AG04450 (cell line): ENCODE data around the gene KRT75. TPM values are rescaled to one million over a fixed set of nuclear protein-coding genes. Genes with fewer than 3 reads are reported as not detected.

ENCODE experiments used
- CTCF ChIA-PET: fragments of 300-600, 350-600 bp; formaldehyde crosslinking; extraction: SDS; loops from one replicate; lab custom pipeline; 2022; ENCODE audit warnings: antibody characterized with exemption, inconsistent platforms; lab: Charles Lee
- POLR2A ChIA-PET: fragments of 350-600 bp; formaldehyde crosslinking; extraction: SDS; loops from one replicate; lab custom pipeline; 2021; ENCODE audit warnings: antibody characterized with exemption, inconsistent platforms; lab: Yijun Ruan, JAX
- DNase-seq: peaks from one replicate; pipeline ENCODE4 v3.0.0-alpha.2; 2011; ENCODE audit warnings: low read depth, low spot score
- H3K27ac ChIP-seq: one replicate; pipeline ENCODE4 v1.5.1; 2012; ENCODE audit warnings: low read depth, low read length, control low read depth
- H3K27me3 ChIP-seq: one replicate; pipeline ENCODE4 v1.6.0; 2012; ENCODE audit warnings: low read length; ENCODE audit not compliant: control insufficient read depth, insufficient read depth
- H3K4me3 ChIP-seq: 2 replicates; pipeline ENCODE4 v1.5.1; 2011; ENCODE audit warnings: mild to moderate bottlenecking, low read depth, low read length, control low read depth
- H3K9me3 ChIP-seq: 2 replicates; pipeline ENCODE4 v1.5.1; 2012; ENCODE audit warnings: low read length; ENCODE audit not compliant: control insufficient read depth, insufficient read depth
- CTCF ChIP-seq: IDR thresholded peaks from 2 replicates; pipeline ENCODE4 v1.5.1; 2011; ENCODE audit warnings: low read depth, low read length, control low read depth, inconsistent platforms
- polyA plus RNA-seq: library from polyadenylated mRNA; depleted of rRNA; stranded (reverse); fragments of >200 nt; gene quantifications from 2 replicates; pipeline ENCODE4 v1.2.3, GENCODE V29; 2011

KRT75 gene
- polyA plus RNA-seq, 1 experiment, result not detected

GRCh38 chr12:52383331-52383730 is 50.8 kb downstream of the KRT75 start:
- DNase-seq, result no peak
- CTCF ChIA-PET, result interaction anchor here (3.6 to 5.5 kb wide), 2 partner anchors 11 to 496 kb away, joined by 11 to 29 read pairs; no protein-coding TSS in a partner anchor

GRCh38 chr12:52382854-52383253 is 51.3 kb downstream of the KRT75 start:
- H3K27me3 ChIP-seq, result peaks cover 38% of the 10 kb centered on the region

More at GRCh38 chr12:52383331-52383730, 50.8 kb downstream of the KRT75 start:
- H3K27me3 ChIP-seq, result peaks cover 42% of the 10 kb centered on the region
- no peak for TF ChIP-seq CTCF
- H3K9me3 ChIP-seq, result no peaks in the 10 kb centered on the region
- no peak overlapping the region for H3K4me3 ChIP-seq
- POLR2A ChIA-PET, result no interaction called here
- no peak overlapping the region for H3K27ac ChIP-seq

GRCh38 chr12:52381206-52381605 is 53.0 kb downstream of the KRT75 start:
- H3K9me3 ChIP-seq, result no peaks in the 10 kb centered on the region
- ChIA-PET CTCF (interaction anchor here (0.7 to 5.5 kb wide), 6 partner anchors 9 to 499 kb away, joined by 3 to 29 read pairs (median 7); no protein-coding TSS in a partner anchor), POLR2A (no interaction called here)
- peaks cover 41% of the 10 kb centered on the region for H3K27me3 ChIP-seq
- no peak for DNase-seq
- no peak overlapping the region for H3K4me3 ChIP-seq
- no peak overlapping the region for H3K27ac ChIP-seq
- TF ChIP-seq CTCF, result no peak

More at GRCh38 chr12:52382854-52383253, 51.3 kb downstream of the KRT75 start:
- DNase-seq, result no peak
- no peak for TF ChIP-seq CTCF
- ChIA-PET POLR2A (no interaction called here), CTCF (interaction anchor here (1.3 to 5.5 kb wide), 3 partner anchors 11 to 497 kb away, joined by 3 to 29 read pairs (median 11); no protein-coding TSS in a partner anchor)
- Histone ChIP-seq H3K27ac (no peak overlapping the region), H3K4me3 (no peak overlapping the region), H3K9me3 (no peaks in the 10 kb centered on the region)

- Histone ChIP-seq H3K9me3 (no peaks in the 10 kb centered on the region), H3K27me3 (peaks cover 39% of the 10 kb centered on the region), H3K27ac (no peak overlapping the region), H3K4me3 (no peak overlapping the region)
- no peak for DNase-seq
- peak; percentile 55 for TF ChIP-seq CTCF
- POLR2A ChIA-PET, result no interaction called here
- CTCF ChIA-PET, result interaction anchor here (0.7 to 5.5 kb wide), 6 partner anchors 8 to 500 kb away, joined by 3 to 29 read pairs (median 4); no protein-coding TSS in a partner anchor
Measured at GRCh38 chr12:52380271-52380694, 53.9 kb downstream of the KRT75 start.

- peaks cover 35% of the 10 kb centered on the region for H3K27me3 ChIP-seq
- ChIA-PET POLR2A (no interaction called here), CTCF (interaction anchor here (0.9 to 5.5 kb wide), 4 partner anchors 8 to 501 kb away, joined by 3 to 29 read pairs (median 10); no protein-coding TSS in a partner anchor)
- no peak for DNase-seq
- no peaks in the 10 kb centered on the region for H3K9me3 ChIP-seq
- no peak overlapping the region for H3K4me3 ChIP-seq
- H3K27ac ChIP-seq, result no peak overlapping the region
- no peak for TF ChIP-seq CTCF
Measured at GRCh38 chr12:52379536-52379935, 54.6 kb downstream of the KRT75 start.
